H9 (cell line): Measurements from ENCODE around the gene RAB26. TPM values are rescaled to one million over a fixed set of nuclear protein-coding genes. Genes with fewer than 3 reads are reported as not detected.

Source experiments
- DNase-seq: peaks from one replicate; pipeline ENCODE4 v3.0.0-alpha.2; 2017
- H2AFZ ChIP-seq: one replicate; pipeline ENCODE4 v1.6.1; 2013; ENCODE audit warnings: mild to moderate bottlenecking, low read length, control low read depth, moderate library complexity
- H2AK5ac ChIP-seq: 2 replicates; pipeline ENCODE4 v1.6.1; 2013; ENCODE audit warnings: low read length, control low read depth, mixed read lengths; ENCODE audit not compliant: insufficient read length
- H2BK120ac ChIP-seq: one replicate; pipeline ENCODE4 v1.6.1; 2013; ENCODE audit warnings: low read depth, mild to moderate bottlenecking, low read length, control low read depth, inconsistent platforms; ENCODE audit not compliant: poor library complexity, severe bottlenecking
- H2BK12ac ChIP-seq: 2 replicates; pipeline ENCODE4 v1.6.1; 2013; ENCODE audit warnings: low read length, control low read depth, mixed read lengths, low read depth; ENCODE audit not compliant: insufficient read length
- H2BK15ac ChIP-seq: 2 replicates; pipeline ENCODE4 v1.6.1; 2013; ENCODE audit warnings: low read depth, low read length, control low read depth
- H2BK20ac ChIP-seq: one replicate; pipeline ENCODE4 v1.6.1; 2013; ENCODE audit warnings: low read depth, mild to moderate bottlenecking, low read length, control low read depth, inconsistent platforms; ENCODE audit not compliant: poor library complexity, severe bottlenecking
- H2BK5ac ChIP-seq: 2 replicates; pipeline ENCODE4 v1.6.1; 2013; ENCODE audit warnings: low read length, control low read depth, mixed read lengths; ENCODE audit not compliant: insufficient read length
- H3K14ac ChIP-seq: 2 replicates; pipeline ENCODE4 v1.6.1; 2013; ENCODE audit warnings: low read length, control low read depth; ENCODE audit not compliant: insufficient read depth
- H3K18ac ChIP-seq: 2 replicates; pipeline ENCODE4 v1.6.1; 2013; ENCODE audit warnings: low read depth, mild to moderate bottlenecking, mixed read lengths, low read length, control low read depth; ENCODE audit not compliant: insufficient read length
- H3K23ac ChIP-seq: 2 replicates; pipeline ENCODE4 v1.6.1; 2013; ENCODE audit warnings: low read length, control low read depth, mixed read lengths, low read depth; ENCODE audit not compliant: insufficient read length
- H3K23me2 ChIP-seq: 2 replicates; pipeline ENCODE4 v1.6.1; 2013; ENCODE audit warnings: low read depth, mild to moderate bottlenecking, mixed read lengths, low read length, control low read depth; ENCODE audit not compliant: insufficient read length, poor library complexity, severe bottlenecking
- H3K27ac ChIP-seq: 2 replicates; pipeline ENCODE4 v1.5.1; 2013; ENCODE audit warnings: low read length, control low read depth, mixed read lengths, low read depth; ENCODE audit not compliant: insufficient read length
- H3K27me3 ChIP-seq: 2 replicates; pipeline ENCODE4 v1.6.1; 2013; ENCODE audit warnings: low read length, control low read depth, inconsistent platforms; ENCODE audit not compliant: insufficient read depth
- H3K4ac ChIP-seq: 2 replicates; pipeline ENCODE4 v1.6.1; 2013; ENCODE audit warnings: low read depth, mild to moderate bottlenecking, control low read depth, inconsistent platforms, low read length, moderate library complexity
- H3K4me1 ChIP-seq: 2 replicates; pipeline ENCODE4 v1.6.1; 2013; ENCODE audit warnings: low read length, control low read depth, inconsistent platforms; ENCODE audit not compliant: insufficient read depth
- H3K4me2 ChIP-seq: 2 replicates; pipeline ENCODE4 v1.6.1; 2013; ENCODE audit warnings: low read length, control low read depth, mixed read lengths; ENCODE audit not compliant: insufficient read length, insufficient read depth
- H3K56ac ChIP-seq: 2 replicates; pipeline ENCODE4 v1.6.1; 2013; ENCODE audit warnings: low read depth, mild to moderate bottlenecking, mixed read lengths, low read length, control low read depth; ENCODE audit not compliant: insufficient read length
- H3K79me1 ChIP-seq: 2 replicates; pipeline ENCODE4 v1.6.1; 2013; ENCODE audit warnings: low read depth, mild to moderate bottlenecking, moderate library complexity, low read length, control low read depth, inconsistent platforms; ENCODE audit not compliant: insufficient read depth, poor library complexity, severe bottlenecking
- H3K79me2 ChIP-seq: 2 replicates; pipeline ENCODE4 v1.6.1; 2013; ENCODE audit warnings: low read length, control low read depth, inconsistent platforms; ENCODE audit not compliant: insufficient read depth
- H3K9ac ChIP-seq: 2 replicates; pipeline ENCODE4 v1.6.1; 2013; ENCODE audit warnings: low read length, control low read depth, mixed read lengths; ENCODE audit not compliant: insufficient read length; ENCODE audit errors: extremely low read depth
- H3K9me3 ChIP-seq: one replicate; pipeline ENCODE4 v1.6.1; 2013; ENCODE audit warnings: low read depth, low read length, inconsistent platforms; ENCODE audit not compliant: control insufficient read depth
- H3T11ph ChIP-seq: one replicate; pipeline ENCODE4 v1.6.1; 2013; ENCODE audit warnings: mild to moderate bottlenecking, low read length, control low read depth, inconsistent platforms
- H4K20me1 ChIP-seq: one replicate; pipeline ENCODE4 v1.6.1; 2013; ENCODE audit not compliant: control insufficient read depth, insufficient read length, insufficient read depth
- H4K5ac ChIP-seq: 2 replicates; pipeline ENCODE4 v1.6.1; 2013; ENCODE audit warnings: low read depth, mild to moderate bottlenecking, mixed read lengths, low read length, control low read depth; ENCODE audit not compliant: insufficient read length
- H4K8ac ChIP-seq: replicated peaks from 2 replicates; pipeline ENCODE4 v1.6.1; 2013; ENCODE audit warnings: low read length, control low read depth, mixed read lengths, low read depth; ENCODE audit not compliant: insufficient read length
- H4K91ac ChIP-seq: 2 replicates; pipeline ENCODE4 v1.6.1; 2013; ENCODE audit warnings: low read depth, mild to moderate bottlenecking, moderate library complexity, mixed read lengths, low read length, control low read depth; ENCODE audit not compliant: insufficient read length
- H3K27ac Mint-ChIP-seq, 3 experiments: 2 replicates in 2 of 3; 3 replicates in 1 of 3; pipeline ENCODE4 v1.8.0; 2020 to 2021; ENCODE audit warnings: mixed read lengths in 3 of 3, mild to moderate bottlenecking in 1 of 3, moderate library complexity in 1 of 3
- H3K27me3 Mint-ChIP-seq: 2 replicates; pipeline ENCODE4 v1.8.0; 2021; ENCODE audit warnings: low read depth, mild to moderate bottlenecking, moderate library complexity, mixed read lengths
- H3K36me3 Mint-ChIP-seq, 3 experiments: 2 replicates in 2 of 3; 3 replicates in 1 of 3; pipeline ENCODE4 v1.8.0; 2020 to 2021; ENCODE audit warnings: low read depth in 3 of 3, mixed read lengths in 3 of 3; ENCODE audit not compliant: insufficient read depth in 1 of 3
- H3K4me1 Mint-ChIP-seq, 2 experiments: 2 replicates each; pipeline ENCODE4 v1.8.0; 2020; ENCODE audit warnings: mixed read lengths in 2 of 2
- H3K4me3 Mint-ChIP-seq, 2 experiments: 2 replicates in 1 of 2; 3 replicates in 1 of 2; pipeline ENCODE4 v1.8.0; 2020 to 2021; ENCODE audit warnings: mild to moderate bottlenecking in 2 of 2, mixed read lengths in 2 of 2, moderate library complexity in 1 of 2
- H3K9me3 Mint-ChIP-seq, 2 experiments: 2 replicates in 1 of 2; 3 replicates in 1 of 2; pipeline ENCODE4 v1.8.0; 2020; ENCODE audit warnings: mild to moderate bottlenecking in 2 of 2, mixed read lengths in 2 of 2, moderate library complexity in 1 of 2
- WGBS: extraction: QIAGEN DNeasy Blood & Tissue Kit; methylation state at CpG from one replicate; pipeline ENCODE4 v1.1.7; 2013; ENCODE audit warnings: missing lambda C conversion rate, low lambda C conversion rate, mixed read lengths; ENCODE audit not compliant: insufficient read length; ENCODE audit errors: extremely low coverage; 5-methylcytosine and 5-hydroxymethylcytosine counted together
- total RNA-seq: library from RNA; stranded (reverse); gene quantifications from 2 replicates; pipeline ENCODE4 v1.2.1, GENCODE V29; 2021
- TF ChIP-seq, protein P1 (sequence below): fragments of 200-600 bp; sonication (generic); conservative IDR thresholded peaks from 3 replicates; pipeline ENCODE4 v1.8.0; 2021; ENCODE audit warnings: antibody characterized with exemption, mild to moderate bottlenecking

RAB26 gene
- total RNA-seq, 1 experiment from 2014 or later: 2.4 TPM

DNA sequence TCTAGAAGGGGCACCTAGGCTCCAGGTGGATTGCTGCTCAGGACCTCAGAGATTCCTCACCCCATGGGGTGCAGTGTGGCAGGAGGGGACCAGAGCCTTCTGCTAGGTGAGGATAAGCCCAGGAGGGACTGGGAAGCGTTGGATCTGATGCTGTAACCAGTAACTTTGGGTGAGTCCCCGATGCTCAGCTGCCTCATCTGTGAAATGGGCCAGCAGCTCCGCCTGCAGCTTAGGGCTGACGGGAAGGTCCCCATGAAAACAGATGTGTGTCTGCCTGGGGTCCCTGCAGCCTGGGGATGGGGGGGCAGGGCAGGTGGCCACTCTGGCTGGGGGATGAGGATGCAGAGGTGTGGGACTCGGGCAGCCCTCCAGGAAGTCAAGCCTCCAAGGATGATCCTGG is 50.7 kb downstream of the RAB26 start:
- Mint-ChIP-seq H3K27me3 (peaks cover 65% of the 10 kb centered on the region), H3K36me3 (no peaks in the 10 kb centered on the region), H3K4me3 (peak overlapping the region in 1 of 2 experiments; percentile 11; a peak in 1 of 5 replicates), H3K9me3 (peaks cover 0 to 5% of the 10 kb centered on the region in 2 experiments; a peak in 1 of 5 replicates), H3K4me1 (peaks cover 4% of the 10 kb centered on the region in 2 experiments; a peak in 1 of 4 replicates), H3K27ac (no peak overlapping the region)
- Histone ChIP-seq H3K18ac (no peak overlapping the region), H2BK120ac (no peak overlapping the region), H3K14ac (no peak overlapping the region), H2BK15ac (no peak overlapping the region), H3K4me1 (no peaks in the 10 kb centered on the region), H4K91ac (no peak overlapping the region), H2BK20ac (no peak overlapping the region), H3K27ac (no peak overlapping the region), H2BK5ac (no peak overlapping the region), H3K79me2 (no peaks in the 10 kb centered on the region), H4K5ac (no peak overlapping the region), H3K23me2 (peaks cover 7% of the 10 kb centered on the region), H4K8ac (no peak overlapping the region), H3K79me1 (no peaks in the 10 kb centered on the region), H3K27me3 (peaks cover 8% of the 10 kb centered on the region; the same call in 1 of the 2 replicates), H2AFZ (no peak overlapping the region), H2AK5ac (no peak overlapping the region), H3K23ac (no peak overlapping the region), H2BK12ac (no peak overlapping the region), H3K9me3 (no peaks in the 10 kb centered on the region), H4K20me1 (no peaks in the 10 kb centered on the region), H3K56ac (no peak overlapping the region), H3K9ac (no peak overlapping the region), H3K4me2 (no peak overlapping the region), H3K4ac (no peak overlapping the region), H3T11ph (no peak overlapping the region)
- no peak for DNase-seq
- TF ChIP-seq, protein P1, sequence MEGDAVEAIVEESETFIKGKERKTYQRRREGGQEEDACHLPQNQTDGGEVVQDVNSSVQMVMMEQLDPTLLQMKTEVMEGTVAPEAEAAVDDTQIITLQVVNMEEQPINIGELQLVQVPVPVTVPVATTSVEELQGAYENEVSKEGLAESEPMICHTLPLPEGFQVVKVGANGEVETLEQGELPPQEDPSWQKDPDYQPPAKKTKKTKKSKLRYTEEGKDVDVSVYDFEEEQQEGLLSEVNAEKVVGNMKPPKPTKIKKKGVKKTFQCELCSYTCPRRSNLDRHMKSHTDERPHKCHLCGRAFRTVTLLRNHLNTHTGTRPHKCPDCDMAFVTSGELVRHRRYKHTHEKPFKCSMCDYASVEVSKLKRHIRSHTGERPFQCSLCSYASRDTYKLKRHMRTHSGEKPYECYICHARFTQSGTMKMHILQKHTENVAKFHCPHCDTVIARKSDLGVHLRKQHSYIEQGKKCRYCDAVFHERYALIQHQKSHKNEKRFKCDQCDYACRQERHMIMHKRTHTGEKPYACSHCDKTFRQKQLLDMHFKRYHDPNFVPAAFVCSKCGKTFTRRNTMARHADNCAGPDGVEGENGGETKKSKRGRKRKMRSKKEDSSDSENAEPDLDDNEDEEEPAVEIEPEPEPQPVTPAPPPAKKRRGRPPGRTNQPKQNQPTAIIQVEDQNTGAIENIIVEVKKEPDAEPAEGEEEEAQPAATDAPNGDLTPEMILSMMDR: no peak
- WGBS: no CpG with 5 or more reads among the region's 5 CpGs
